Testis (tissue), 2 donors: ENCODE measurements around the gene XXYLT1.

ENCODE experiments used
- CTCF ChIP-seq, 3 experiments: fragments of 450-650 bp in 2 of 3; fragments of 200-600 bp in 1 of 3; sonication (generic) in 1 of 3; IDR thresholded peaks; one replicate each; pipeline ENCODE4 v1.5.1; 2016 to 2019; ENCODE audit warnings: antibody characterized with exemption in 3 of 3, mild to moderate bottlenecking in 2 of 3, moderate library complexity in 1 of 3
- POLR2A ChIP-seq: fragments of 450-650 bp; IDR thresholded peaks from one replicate; pipeline ENCODE4 v1.6.1; 2017; ENCODE audit warnings: antibody characterized with exemption, mild to moderate bottlenecking, moderate library complexity

- TF ChIP-seq CTCF (IDR thresholded peaks at IDR 0.05): no peak
- TF ChIP-seq POLR2A: no peak
Observed at GRCh38 chr3:195156286-195156890, 114.6 kb downstream of the XXYLT1 start.
